Esophagus squamous epithelium (tissue), 5 donors: Measurements from ENCODE around the gene POU6F2. TPM values are rescaled to one million over a fixed set of nuclear protein-coding genes. Genes with fewer than 3 reads are reported as not detected.
"Not testable (repeated sequence)": the region's sequence is repeated elsewhere in the genome, so short reads cannot be mapped to it uniquely, and the experiment has no call there.

Experiments
- DNase-seq: peaks from one replicate; lab custom pipeline; 2025; lab: John Stamatoyannopoulos, UW
- H3K27ac ChIP-seq, 4 donors: fragments of 200-600 bp; sonication (generic); one replicate each; pipeline ENCODE4 v1.5.1; 2016 to 2019; ENCODE audit warnings: mild to moderate bottlenecking in 1 of 4
- H3K27me3 ChIP-seq, 4 donors: fragments of 200-600 bp; sonication (generic); 1 replicate in 3 of 4; 2 replicates in 1 of 4; pipeline versions ENCODE4 v1.5.1 to v1.6.0; 2017 to 2021; ENCODE audit warnings: antibody characterized with exemption in 1 of 4
- H3K36me3 ChIP-seq, 3 donors: fragments of 200-600 bp; sonication (generic); one replicate each; pipeline ENCODE4 v1.5.1; 2016 to 2019
- H3K4me1 ChIP-seq, 3 donors: fragments of 200-600 bp; sonication (generic); one replicate each; pipeline ENCODE4 v1.5.1; 2017 to 2019
- H3K4me3 ChIP-seq, 4 donors: fragments of 200-600 bp; sonication (generic); 1 replicate in 3 of 4; 2 replicates in 1 of 4; pipeline ENCODE4 v1.5.1; 2016 to 2019; ENCODE audit warnings: mild to moderate bottlenecking in 2 of 4, moderate library complexity in 1 of 4
- H3K9me3 ChIP-seq, 3 donors: fragments of 200-600 bp; sonication (generic); one replicate each; pipeline ENCODE4 v1.5.1; 2016 to 2019
- CTCF ChIP-seq, 6 experiments: fragments of 450-650 bp in 4 of 6; fragments of 200-600 bp in 2 of 6; sonication (generic) in 2 of 6; IDR thresholded peaks; one replicate each; pipeline ENCODE4 v1.5.1; 2016 to 2019; ENCODE audit warnings: antibody characterized with exemption in 6 of 6, mild to moderate bottlenecking in 4 of 6, moderate library complexity in 4 of 6
- POLR2A ChIP-seq, 4 donors: fragments of 450-650 bp; IDR thresholded peaks; one replicate each; pipeline ENCODE4 v1.6.1; 2017; ENCODE audit warnings: antibody characterized with exemption in 4 of 4, mild to moderate bottlenecking in 4 of 4, moderate library complexity in 3 of 4
- WGBS, 2 donors: methylation state at CpG; one replicate each; pipeline ENCODE4 v1.1.5; 2018; 5-methylcytosine and 5-hydroxymethylcytosine counted together
- intact Hi-C: fragments of 100-400 bp; cut with DNase I; formaldehyde crosslinking; loops from one replicate; pipeline ENCODE4 v1.15.0; 2022
- total RNA-seq, 4 donors: library from RNA; depleted of rRNA; stranded (reverse); fragments of >200 nt; gene quantifications; one replicate each; pipeline ENCODE4 v1.1.0, GENCODE V29; 2016
- donor health status: DM: yes; HTN: yes; CAD: no.

POU6F2 gene
- total RNA-seq, 4 donors from 2014 or later: 0.76 to 1.6 TPM; not detected in 2

- Histone ChIP-seq H3K4me3 (no peak overlapping the region), H3K27me3 (no peaks in the 10 kb centered on the region), H3K4me1 (no peaks in the 10 kb centered on the region), H3K27ac (no peak overlapping the region), H3K9me3 (no peaks in the 10 kb centered on the region), H3K36me3 (no peaks in the 10 kb centered on the region)
- 70 to 71% methylated on average over 2 to 3 of the region's 5 CpGs for WGBS, 2 donors
- no peak for TF ChIP-seq POLR2A (IDR thresholded peaks at IDR 0.05)
- intact Hi-C loops: no loop called here
- no peak for DNase-seq
These were observed 339.4 kb downstream of the POU6F2 start for GRCh38 chr7:39317107-39317506.

DNA sequence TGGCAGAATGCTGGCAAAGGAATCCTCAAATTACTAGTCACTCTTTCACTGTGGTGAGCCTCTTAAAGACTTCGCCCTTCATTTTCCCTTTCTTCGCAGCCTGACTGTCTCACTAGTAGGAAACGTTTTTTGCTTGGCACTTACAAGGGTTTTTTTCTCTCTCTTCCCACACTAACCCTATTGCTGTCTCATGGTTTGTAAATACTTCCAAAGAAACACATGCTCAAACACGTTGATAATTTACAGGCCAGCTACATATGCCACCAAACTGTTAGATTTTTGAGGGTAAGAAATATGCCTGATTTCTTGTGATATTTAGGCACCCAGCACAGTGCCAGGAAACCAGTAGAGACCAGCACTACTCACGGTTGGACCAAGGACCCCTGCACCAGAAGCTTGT, 340.2 kb downstream of the POU6F2 start:
- H3K9me3 ChIP-seq: no peaks in the 10 kb centered on the region
- H3K4me1 ChIP-seq: no peaks in the 10 kb centered on the region
- WGBS, 2 donors: 32 to 44% methylated on average over 5 of the region's 5 CpGs
- intact Hi-C loops: no loop called here
- H3K27ac ChIP-seq: no peak overlapping the region
- H3K36me3 ChIP-seq: no peaks in the 10 kb centered on the region
- TF ChIP-seq CTCF (IDR thresholded peaks at IDR 0.05) (no peak), POLR2A (IDR thresholded peaks at IDR 0.05) (no peak)
- H3K27me3 ChIP-seq: no peaks in the 10 kb centered on the region
- no peak for DNase-seq
- H3K4me3 ChIP-seq: no peak overlapping the region

- no peak overlapping the region for H3K27ac ChIP-seq
- H3K4me3 ChIP-seq: no peak overlapping the region
- no peaks in the 10 kb centered on the region for H3K4me1 ChIP-seq
- WGBS, 2 donors: 42 to 58% methylated on average over 3 of the region's 3 CpGs
- no peaks in the 10 kb centered on the region for H3K27me3 ChIP-seq
- DNase-seq: no peak
- no peaks in the 10 kb centered on the region for H3K36me3 ChIP-seq
- H3K9me3 ChIP-seq: no peaks in the 10 kb centered on the region
- intact Hi-C loops: no loop called here
- no peak for TF ChIP-seq CTCF (IDR thresholded peaks at IDR 0.05)
- no peak for TF ChIP-seq POLR2A (IDR thresholded peaks at IDR 0.05)
These were observed 343.5 kb downstream of the POU6F2 start for GRCh38 chr7:39321245-39321644.

- intact Hi-C loops: no loop called here
- 74 to 77% methylated on average over 8 of the region's 8 CpGs for WGBS, 2 donors
- H3K36me3 ChIP-seq: no peaks in the 10 kb centered on the region
- no peak overlapping the region for H3K4me3 ChIP-seq
- no peaks in the 10 kb centered on the region for H3K9me3 ChIP-seq
- DNase-seq: no peak
- no peak overlapping the region for H3K27ac ChIP-seq
- no peaks in the 10 kb centered on the region for H3K4me1 ChIP-seq
- no peaks in the 10 kb centered on the region for H3K27me3 ChIP-seq
- TF ChIP-seq POLR2A (IDR thresholded peaks at IDR 0.05): no peak
These were observed 344.3 kb downstream of the POU6F2 start for GRCh38 chr7:39321909-39322498.

DNA sequence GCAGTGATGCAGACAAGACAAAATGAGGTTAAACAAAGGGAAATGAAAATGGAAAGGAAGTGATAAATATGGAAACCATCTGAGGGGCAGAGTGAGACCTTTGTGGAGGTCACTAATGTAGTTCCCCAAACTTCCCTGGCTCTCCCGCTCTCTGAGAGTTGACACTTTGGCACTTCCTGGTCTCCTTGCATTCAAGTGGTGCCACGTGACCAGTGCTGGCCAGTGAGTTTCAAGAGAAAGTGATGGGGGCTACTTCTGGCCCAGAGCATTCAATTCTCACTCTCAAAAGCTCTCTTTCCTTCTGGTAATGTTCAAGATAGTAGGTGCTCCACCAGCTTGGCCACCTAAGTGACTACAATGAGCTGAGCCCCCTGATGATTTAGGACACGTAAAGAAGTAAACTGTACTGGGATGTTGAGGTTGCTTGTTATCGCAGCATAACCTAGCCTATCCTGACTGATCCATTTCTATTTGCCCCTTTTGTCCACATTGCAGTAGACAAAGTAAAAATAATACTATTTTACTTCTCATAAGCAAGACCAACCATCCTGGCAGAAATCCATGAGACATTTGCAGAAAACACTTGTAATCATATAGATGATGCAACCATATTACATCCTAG, 346.5 kb downstream of the POU6F2 start:
- intact Hi-C loops: no loop called here
- Histone ChIP-seq H3K36me3 (no peaks in the 10 kb centered on the region), H3K4me3 (no peak overlapping the region), H3K27ac (no peak overlapping the region), H3K27me3 (no peaks in the 10 kb centered on the region), H3K9me3 (no peaks in the 10 kb centered on the region), H3K4me1 (no peaks in the 10 kb centered on the region)
- TF ChIP-seq CTCF (IDR thresholded peaks at IDR 0.05) (no peak), POLR2A (IDR thresholded peaks at IDR 0.05) (no peak)
- DNase-seq: no peak
- WGBS, 2 donors: 78 to 85% methylated on average over 4 of the region's 4 CpGs

DNA sequence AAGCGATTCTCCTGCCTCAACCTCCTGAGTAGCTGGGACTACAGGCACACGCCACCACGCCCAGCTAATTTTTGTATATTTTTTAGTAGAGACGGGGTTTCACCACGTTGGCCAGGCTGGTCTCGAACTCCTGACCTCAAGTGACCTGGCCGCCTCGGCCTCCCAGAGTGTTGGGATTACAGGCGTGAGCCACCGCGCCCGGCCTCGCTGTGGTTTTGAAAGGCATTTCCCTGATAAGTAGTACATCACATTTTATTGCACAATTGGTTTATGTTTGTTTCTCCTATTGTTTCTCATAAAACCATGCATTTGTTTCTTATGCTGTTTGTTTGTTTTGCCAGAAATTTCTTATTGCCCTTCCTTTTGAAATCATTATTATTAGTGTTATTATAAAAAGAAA, 353.9 kb downstream of the POU6F2 start:
- DNase-seq, intact Hi-C loops, H3K4me1 ChIP-seq, H3K36me3 ChIP-seq, H3K27me3 ChIP-seq, H3K9me3 ChIP-seq, H3K4me3 ChIP-seq, H3K27ac ChIP-seq: not testable (repeated sequence)
- 64 to 77% methylated on average over 12 to 13 of the region's 13 CpGs for WGBS, 2 donors
